ENCODE results near the gene PNKP. TPM values are rescaled to one million over a fixed set of nuclear protein-coding genes. Genes with fewer than 3 reads are reported as not detected.

PNKP gene
- total and polyA plus RNA-seq, 9 of the 15 experiments (the other 6 are each of a cell fraction or from before 2014, with no cell fraction given): 2.8 to 85.4 (median 25.3) TPM

DNA sequence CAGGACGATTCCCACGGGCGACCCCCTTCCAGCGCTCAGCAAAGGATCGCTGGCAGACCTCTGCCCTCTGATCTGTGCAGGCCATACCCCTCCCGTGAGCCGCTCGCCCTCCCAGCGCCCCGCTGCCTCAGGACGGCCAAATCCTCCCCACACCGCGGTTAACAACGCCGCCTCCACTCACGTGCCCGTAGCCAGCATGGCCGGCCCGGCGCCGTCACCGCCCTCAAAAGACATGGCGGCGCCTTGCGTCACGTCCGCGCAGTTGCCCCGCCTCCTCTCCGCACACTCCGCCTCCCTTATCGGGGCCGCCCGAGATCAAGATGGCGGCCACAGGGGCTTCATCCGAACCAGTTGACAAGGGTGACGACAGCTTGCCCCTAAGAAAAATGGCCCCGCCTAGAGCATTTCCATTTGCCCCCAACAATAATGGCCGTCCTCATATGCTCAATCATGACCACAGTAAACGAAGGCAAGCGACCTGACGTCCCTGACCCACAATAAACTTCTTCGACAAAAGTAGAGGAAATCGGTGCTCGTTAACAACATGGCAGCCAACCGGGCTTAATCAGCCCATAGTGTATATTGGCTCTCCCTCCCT is 9.1 kb upstream of the PNKP start (continued):
- TF ChIP-seq, protein P1, sequence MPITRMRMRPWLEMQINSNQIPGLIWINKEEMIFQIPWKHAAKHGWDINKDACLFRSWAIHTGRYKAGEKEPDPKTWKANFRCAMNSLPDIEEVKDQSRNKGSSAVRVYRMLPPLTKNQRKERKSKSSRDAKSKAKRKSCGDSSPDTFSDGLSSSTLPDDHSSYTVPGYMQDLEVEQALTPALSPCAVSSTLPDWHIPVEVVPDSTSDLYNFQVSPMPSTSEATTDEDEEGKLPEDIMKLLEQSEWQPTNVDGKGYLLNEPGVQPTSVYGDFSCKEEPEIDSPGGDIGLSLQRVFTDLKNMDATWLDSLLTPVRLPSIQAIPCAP (CRISPR knock-in tag; IDR thresholded peaks at IDR 0.05; ENCODE audit: borderline replicate concordance): no peak
- TF ChIP-seq KLF1 (tag; IDR thresholded peaks at IDR 0.05): no peak
- no peak for TF ChIP-seq ZNF277 (CRISPR knock-in tag; IDR thresholded peaks at IDR 0.05; ENCODE audit: borderline replicate concordance)
- no peak for TF ChIP-seq UBTF (IDR thresholded peaks at IDR 0.05; ENCODE audit: borderline replicate concordance in 1 of 2, low read depth in 2 of 2, low read length in 2 of 2)
- TF ChIP-seq, protein P2, sequence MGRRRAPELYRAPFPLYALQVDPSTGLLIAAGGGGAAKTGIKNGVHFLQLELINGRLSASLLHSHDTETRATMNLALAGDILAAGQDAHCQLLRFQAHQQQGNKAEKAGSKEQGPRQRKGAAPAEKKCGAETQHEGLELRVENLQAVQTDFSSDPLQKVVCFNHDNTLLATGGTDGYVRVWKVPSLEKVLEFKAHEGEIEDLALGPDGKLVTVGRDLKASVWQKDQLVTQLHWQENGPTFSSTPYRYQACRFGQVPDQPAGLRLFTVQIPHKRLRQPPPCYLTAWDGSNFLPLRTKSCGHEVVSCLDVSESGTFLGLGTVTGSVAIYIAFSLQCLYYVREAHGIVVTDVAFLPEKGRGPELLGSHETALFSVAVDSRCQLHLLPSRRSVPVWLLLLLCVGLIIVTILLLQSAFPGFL (CRISPR knock-in tag; IDR thresholded peaks at IDR 0.05): no peak
- TF ChIP-seq CTCFL (IDR thresholded peaks at IDR 0.05; ENCODE audit: borderline replicate concordance, insufficient read depth, low read depth, low read length, poor library complexity, severe bottlenecking): no peak
- no peak for TF ChIP-seq ZNF77 (CRISPR knock-in tag; IDR thresholded peaks at IDR 0.05)
- no peak for TF ChIP-seq NCOA4 (IDR thresholded peaks at IDR 0.05; ENCODE audit: partially characterized antibody)
- TF ChIP-seq ZNF764 (CRISPR knock-in tag; IDR thresholded peaks at IDR 0.05; ENCODE audit: low read depth): no peak
- TF ChIP-seq THAP7 (CRISPR knock-in tag; IDR thresholded peaks at IDR 0.05): no peak
- no peak for TF ChIP-seq HNRNPUL1 (IDR thresholded peaks at IDR 0.05; ENCODE audit: low read length)
- no peak for TF ChIP-seq SMARCE1 (IDR thresholded peaks at IDR 0.05)
- 0 out of 2 replicates have a peak, but pooled peaks have one; percentile 33 for TF ChIP-seq MYNN (IDR thresholded peaks at IDR 0.05)
- TF ChIP-seq MYNN (CRISPR knock-in tag; IDR thresholded peaks at IDR 0.05): no peak
- TF ChIP-seq CREB1 (IDR thresholded peaks at IDR 0.05): peak; percentile 95
- TF ChIP-seq CREB1 (CRISPR knock-in tag; IDR thresholded peaks at IDR 0.05): peak; percentile 96
- TF ChIP-seq ZNF175 (CRISPR knock-in tag; IDR thresholded peaks at IDR 0.05; ENCODE audit: low read depth): peak; percentile 93; the same call in 1 of the 2 replicates
- no peak for TF ChIP-seq RHOXF2B (CRISPR knock-in tag; conservative IDR thresholded peaks at IDR 0.05)
